ENCODE measurements around the gene LRRC4C. TPM values are rescaled to one million over a fixed set of nuclear protein-coding genes. Genes with fewer than 3 reads are reported as not detected.

Gene LRRC4C
- total and polyA plus RNA-seq, 2 experiments from 2014 or later: 0.35 to 1.1 TPM

- ATAC-seq: no peak
- Histone ChIP-seq H3K27me3 (ENCODE audit: insufficient read depth) (no peaks in the 10 kb centered on the region), H3K79me2 (replicated peaks; ENCODE audit: insufficient read depth) (no peaks in the 10 kb centered on the region), H3K4me2 (no peak overlapping the region), H3K4me1 (ENCODE audit: insufficient read depth) (no peaks in the 10 kb centered on the region), H3K36me3 (ENCODE audit: insufficient read depth) (no peaks in the 10 kb centered on the region), H4K20me1 (replicated peaks; ENCODE audit: insufficient read depth) (no peaks in the 10 kb centered on the region), H3K27ac (ENCODE audit: low read depth) (no peak overlapping the region), H2AFZ (no peak overlapping the region), H3F3A (replicated peaks; ENCODE audit: low read depth) (no peaks in the 10 kb centered on the region), H3K4me3 (no peak overlapping the region), H3K9me2 (ENCODE audit: insufficient read depth) (no peaks in the 10 kb centered on the region)
- no peaks in the 10 kb centered on the region for H3K36me3 Mint-ChIP-seq (ENCODE audit: low read depth)
- DNase-seq (ENCODE audit: low spot score): no peak
- no peaks in the 10 kb centered on the region for H3K9me3 Mint-ChIP-seq
- TF ChIP-seq EZH2 (IDR thresholded peaks at IDR 0.05; ENCODE audit: low read depth, unreplicated experiment): no peak
- TF ChIP-seq NANOG (IDR thresholded peaks at IDR 0.05; ENCODE audit: borderline replicate concordance): no peak
- no peak for TF ChIP-seq STAT1 (IDR thresholded peaks at IDR 0.05; ENCODE audit: unreplicated experiment)
- no peak for TF ChIP-seq CREB1 (CRISPR knock-in tag; IDR thresholded peaks at IDR 0.05; ENCODE audit: low read depth)
- TF ChIP-seq REST (IDR thresholded peaks at IDR 0.05; ENCODE audit: unreplicated experiment): no peak
- TF ChIP-seq CTCF (conservative IDR thresholded peaks at IDR 0.05; ENCODE audit: low read depth in 2 of 2): no peak
- no peak for TF ChIP-seq ZNF462 (CRISPR knock-in tag; IDR thresholded peaks at IDR 0.05)
- no peak for TF ChIP-seq ZNF331 (CRISPR knock-in tag; IDR thresholded peaks at IDR 0.05; ENCODE audit: low read depth)
- no peak for TF ChIP-seq JUNB (IDR thresholded peaks at IDR 0.05; ENCODE audit: unreplicated experiment)
- TF ChIP-seq POLR2AphosphoS5 (IDR thresholded peaks at IDR 0.05; ENCODE audit: low read depth): no peak
- TF ChIP-seq ZNF114 (CRISPR knock-in tag; IDR thresholded peaks at IDR 0.05): no peak
- TF ChIP-seq EZH2phosphoT487 (IDR thresholded peaks at IDR 0.05; ENCODE audit: unreplicated experiment): no peak
- TF ChIP-seq ETS1 (IDR thresholded peaks at IDR 0.05): no peak
- H3K4me1 Mint-ChIP-seq: no peaks in the 10 kb centered on the region
- H3K27me3 Mint-ChIP-seq (ENCODE audit: insufficient read depth, low read depth, poor library complexity): no peaks in the 10 kb centered on the region
- H3K4me3 Mint-ChIP-seq: no peak overlapping the region
- H3K27ac Mint-ChIP-seq: no peak overlapping the region
Observed at GRCh38 chr11:40268551-40268950, 1190.9 kb downstream of the LRRC4C start.

All from GM23338 (cell line).